Measurements from ENCODE around the gene HSD17B11.
"Not testable (repeated sequence)": the region's sequence is repeated elsewhere in the genome, so short reads cannot be mapped to it uniquely, and the experiment has no call there.

HSD17B11 gene

DNA sequence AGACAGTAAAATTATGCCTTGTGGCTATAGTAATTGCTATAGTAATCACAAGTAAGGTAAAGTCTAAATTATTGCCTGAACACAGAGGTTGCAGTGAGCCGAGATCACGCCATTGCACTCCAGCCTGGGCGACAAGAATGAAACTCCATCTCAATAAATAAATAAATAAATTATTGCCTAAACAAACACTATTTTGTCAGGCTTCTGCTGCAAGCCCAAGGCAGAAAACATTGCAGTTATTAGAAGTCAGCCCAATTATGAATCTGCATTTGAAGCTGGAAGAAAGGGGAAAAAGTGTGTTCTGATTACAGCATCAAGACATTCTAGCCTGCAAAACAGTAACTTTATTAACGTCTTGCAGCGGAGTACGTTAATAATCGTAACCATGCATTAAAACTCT, 85.4 kb downstream of the HSD17B11 start:
- DNase-seq (ENCODE audit: low read depth), result no peak

DNA sequence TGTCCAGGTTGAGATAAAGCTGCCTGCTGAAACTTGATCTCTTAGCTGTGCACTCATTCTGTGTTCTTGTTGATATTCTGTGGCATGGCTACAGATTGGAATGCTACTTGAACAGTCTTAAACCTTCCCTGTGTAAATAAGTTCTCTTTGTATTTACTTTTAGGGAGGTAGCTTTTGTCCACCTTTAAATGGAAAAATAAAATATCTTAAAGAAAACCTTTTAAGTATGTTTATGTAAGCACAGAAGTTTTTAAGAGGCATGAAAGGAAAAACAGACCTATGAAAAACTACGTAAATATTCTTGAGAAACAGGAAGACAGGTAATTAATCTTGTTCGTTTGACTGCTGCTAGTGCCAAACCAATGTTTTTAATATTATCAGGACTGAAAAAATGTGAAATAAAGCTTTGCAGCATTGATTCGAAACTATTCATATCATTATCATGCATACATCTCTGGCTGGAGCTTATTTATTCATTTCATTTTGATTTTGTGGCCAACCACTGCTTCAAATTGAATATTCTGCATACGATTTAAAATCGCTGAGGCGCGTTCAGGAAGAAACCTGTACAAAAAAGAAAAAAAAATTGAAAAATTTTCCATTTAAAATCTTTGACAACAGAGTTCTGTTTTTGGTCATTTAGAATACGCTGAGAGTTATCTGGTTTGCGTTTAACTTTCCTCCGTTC, 86.1 kb downstream of the HSD17B11 start:
- DNase-seq (ENCODE audit: low read depth), result no peak

DNA sequence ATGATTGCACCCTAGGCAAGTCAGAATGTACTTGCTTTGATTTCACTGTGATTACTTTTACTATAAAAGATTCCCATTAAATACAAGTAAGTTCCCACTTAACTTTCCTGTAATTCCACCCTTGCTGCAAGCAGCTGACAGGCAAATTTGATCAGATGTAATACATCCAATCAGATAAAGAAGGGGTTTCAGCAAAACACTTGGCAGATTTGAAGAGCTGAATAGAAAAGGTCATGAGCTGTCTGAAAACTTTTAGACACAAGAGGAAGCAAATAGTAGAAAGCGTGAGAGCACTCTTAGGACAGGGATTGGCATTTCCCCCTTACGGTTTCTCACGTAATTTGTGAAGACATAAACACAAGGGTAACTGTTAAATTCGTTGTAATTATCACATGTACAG, 91.1 kb downstream of the HSD17B11 start:
- no peak for DNase-seq (ENCODE audit: low read depth)

DNA sequence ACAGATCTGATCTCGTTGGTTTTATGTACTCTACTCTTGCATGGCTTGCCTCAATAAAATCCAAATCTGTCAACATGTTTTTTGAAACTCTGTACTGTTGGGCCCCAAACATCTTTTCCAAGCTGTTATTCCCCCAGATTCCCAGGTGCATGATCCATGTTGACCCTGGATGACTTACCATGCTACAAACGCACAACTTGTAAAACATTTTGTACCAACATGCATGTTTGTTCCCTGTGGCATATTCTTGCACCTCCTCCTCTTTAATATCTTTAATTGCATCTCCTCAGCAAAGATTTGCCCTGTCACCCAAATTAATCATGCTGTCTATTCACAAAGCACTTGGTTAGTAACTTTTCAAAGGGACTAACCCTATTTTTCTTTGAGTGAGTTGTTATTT, 92.6 kb downstream of the HSD17B11 start:
- DNase-seq (ENCODE audit: low read depth), result no peak

DNA sequence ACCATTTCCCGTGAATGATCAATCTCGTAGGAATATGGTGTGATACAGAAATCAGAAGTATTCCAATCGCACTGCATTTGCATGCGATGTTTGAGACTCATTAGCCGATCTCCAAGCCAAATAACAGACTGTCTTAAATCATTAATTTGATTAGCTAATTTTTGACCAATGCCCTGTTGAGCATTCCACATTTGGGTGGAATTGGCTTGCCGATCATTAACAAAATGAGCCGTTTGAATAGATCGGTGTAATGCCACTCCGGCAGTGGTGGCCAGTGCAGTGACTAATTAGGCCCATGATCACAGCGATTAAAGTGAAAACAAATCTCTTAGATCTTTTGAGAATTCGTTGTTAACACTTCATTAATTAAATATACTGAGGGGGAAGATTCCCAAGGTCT, 96.1 kb downstream of the HSD17B11 start:
- DNase-seq (ENCODE audit: low read depth), result not testable (repeated sequence)

DNA sequence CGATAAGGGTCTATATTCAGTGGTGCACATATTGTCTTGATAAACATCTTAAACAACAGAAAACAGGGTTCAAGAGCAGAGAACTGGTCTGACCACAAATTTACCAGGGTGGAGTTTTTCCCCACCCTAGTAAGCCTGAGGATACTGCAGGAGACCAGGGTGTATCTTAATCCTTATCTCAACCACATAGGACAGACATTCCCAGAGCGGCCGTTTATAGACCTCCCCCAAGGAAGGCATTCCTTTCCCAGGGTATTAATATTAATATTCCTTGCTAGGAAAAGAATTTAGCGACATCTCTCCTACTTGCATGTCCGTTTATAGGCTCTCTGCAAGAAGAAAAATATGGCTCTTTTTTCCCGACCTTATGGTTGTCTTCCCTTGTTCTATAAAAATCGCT, 97.1 kb downstream of the HSD17B11 start:
- DNase-seq (ENCODE audit: low read depth), result not testable (repeated sequence)

DNA sequence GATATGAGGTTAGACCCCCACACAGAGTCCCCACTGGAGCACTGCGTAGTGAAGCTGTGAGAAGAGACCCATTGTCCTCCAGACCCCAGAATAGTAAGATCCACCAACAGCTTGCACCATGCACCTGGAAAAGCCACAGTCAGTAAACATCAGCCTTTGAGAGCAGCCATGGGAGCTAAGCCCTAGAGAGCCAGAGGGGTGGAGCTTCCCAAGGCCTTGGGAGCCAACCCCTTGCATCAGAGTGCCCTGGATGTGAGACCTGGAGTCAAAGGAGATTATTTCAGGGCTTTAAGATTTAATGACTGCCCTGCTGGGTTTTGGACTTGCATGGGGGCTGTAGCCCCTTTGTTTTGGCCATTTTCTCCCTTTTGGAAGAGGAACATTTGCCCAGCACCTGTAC, 104.0 kb downstream of the HSD17B11 start:
- DNase-seq (ENCODE audit: low read depth), result no peak

All from HS-27A (cell line).